ENCODE results near the gene CEACAM1.
A peak's percentile ranks its signal among the peaks of the same experiment; 100 is the strongest.

DNA sequence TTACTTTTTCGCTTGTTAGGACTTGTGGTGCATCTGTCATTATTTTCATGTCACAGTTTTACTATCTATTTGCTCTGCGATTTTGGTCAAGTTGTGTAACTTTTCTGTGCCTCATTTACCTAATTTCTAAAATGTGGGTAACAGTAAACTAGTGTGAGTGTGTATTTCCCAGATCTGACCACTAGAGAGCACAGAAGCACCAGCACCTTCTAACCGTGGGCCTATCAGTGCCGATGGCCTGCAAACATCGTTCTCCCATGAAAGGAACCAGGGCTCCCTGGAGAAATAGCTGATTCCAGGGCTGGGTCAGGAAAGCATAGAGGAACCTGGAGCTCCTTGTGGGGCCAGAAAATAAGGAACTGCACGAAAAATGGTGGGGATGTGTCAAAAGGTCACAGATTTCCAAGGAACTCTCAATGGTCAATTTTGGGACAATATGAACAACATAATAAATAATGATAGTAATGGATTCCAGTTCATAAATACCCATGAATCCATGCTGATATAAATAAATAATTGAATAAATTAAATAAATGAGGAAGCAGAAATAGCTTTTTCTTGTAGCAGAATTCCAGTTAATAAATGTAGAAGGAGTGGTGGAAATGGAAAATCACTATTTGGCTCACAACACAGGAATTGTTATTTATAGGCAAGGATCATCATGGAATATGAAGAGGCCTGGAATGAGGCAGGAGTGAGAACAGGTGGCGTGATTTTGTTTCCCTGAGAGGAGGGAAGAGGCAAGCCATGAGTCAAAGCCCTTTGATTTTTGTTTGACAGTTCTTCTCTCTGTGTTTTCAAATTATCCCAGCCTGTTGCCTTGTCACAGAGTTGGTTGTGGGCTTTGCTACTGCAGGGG, 35.3 kb upstream of the CEACAM1 start:
- TF ChIP-seq, protein P1, sequence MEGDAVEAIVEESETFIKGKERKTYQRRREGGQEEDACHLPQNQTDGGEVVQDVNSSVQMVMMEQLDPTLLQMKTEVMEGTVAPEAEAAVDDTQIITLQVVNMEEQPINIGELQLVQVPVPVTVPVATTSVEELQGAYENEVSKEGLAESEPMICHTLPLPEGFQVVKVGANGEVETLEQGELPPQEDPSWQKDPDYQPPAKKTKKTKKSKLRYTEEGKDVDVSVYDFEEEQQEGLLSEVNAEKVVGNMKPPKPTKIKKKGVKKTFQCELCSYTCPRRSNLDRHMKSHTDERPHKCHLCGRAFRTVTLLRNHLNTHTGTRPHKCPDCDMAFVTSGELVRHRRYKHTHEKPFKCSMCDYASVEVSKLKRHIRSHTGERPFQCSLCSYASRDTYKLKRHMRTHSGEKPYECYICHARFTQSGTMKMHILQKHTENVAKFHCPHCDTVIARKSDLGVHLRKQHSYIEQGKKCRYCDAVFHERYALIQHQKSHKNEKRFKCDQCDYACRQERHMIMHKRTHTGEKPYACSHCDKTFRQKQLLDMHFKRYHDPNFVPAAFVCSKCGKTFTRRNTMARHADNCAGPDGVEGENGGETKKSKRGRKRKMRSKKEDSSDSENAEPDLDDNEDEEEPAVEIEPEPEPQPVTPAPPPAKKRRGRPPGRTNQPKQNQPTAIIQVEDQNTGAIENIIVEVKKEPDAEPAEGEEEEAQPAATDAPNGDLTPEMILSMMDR (CRISPR knock-in tag; IDR thresholded peaks at IDR 0.05): peak; percentile 77
- no peak for TF ChIP-seq SUZ12 (IDR thresholded peaks at IDR 0.05; ENCODE audit: low read depth, low read length)
- TF ChIP-seq ZNF260 (CRISPR knock-in tag; IDR thresholded peaks at IDR 0.05; ENCODE audit: borderline replicate concordance, low read depth): no peak
- no peak for TF ChIP-seq ZNF878 (CRISPR knock-in tag; IDR thresholded peaks at IDR 0.05)
- TF ChIP-seq, protein P2, sequence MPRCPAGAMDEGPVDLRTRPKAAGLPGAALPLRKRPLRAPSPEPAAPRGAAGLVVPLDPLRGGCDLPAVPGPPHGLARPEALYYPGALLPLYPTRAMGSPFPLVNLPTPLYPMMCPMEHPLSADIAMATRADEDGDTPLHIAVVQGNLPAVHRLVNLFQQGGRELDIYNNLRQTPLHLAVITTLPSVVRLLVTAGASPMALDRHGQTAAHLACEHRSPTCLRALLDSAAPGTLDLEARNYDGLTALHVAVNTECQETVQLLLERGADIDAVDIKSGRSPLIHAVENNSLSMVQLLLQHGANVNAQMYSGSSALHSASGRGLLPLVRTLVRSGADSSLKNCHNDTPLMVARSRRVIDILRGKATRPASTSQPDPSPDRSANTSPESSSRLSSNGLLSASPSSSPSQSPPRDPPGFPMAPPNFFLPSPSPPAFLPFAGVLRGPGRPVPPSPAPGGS (CRISPR knock-in tag; IDR thresholded peaks at IDR 0.05): no peak
- TF ChIP-seq, protein P3, sequence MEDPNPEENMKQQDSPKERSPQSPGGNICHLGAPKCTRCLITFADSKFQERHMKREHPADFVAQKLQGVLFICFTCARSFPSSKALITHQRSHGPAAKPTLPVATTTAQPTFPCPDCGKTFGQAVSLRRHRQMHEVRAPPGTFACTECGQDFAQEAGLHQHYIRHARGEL (CRISPR knock-in tag; IDR thresholded peaks at IDR 0.05): no peak
- TF ChIP-seq, protein P4, sequence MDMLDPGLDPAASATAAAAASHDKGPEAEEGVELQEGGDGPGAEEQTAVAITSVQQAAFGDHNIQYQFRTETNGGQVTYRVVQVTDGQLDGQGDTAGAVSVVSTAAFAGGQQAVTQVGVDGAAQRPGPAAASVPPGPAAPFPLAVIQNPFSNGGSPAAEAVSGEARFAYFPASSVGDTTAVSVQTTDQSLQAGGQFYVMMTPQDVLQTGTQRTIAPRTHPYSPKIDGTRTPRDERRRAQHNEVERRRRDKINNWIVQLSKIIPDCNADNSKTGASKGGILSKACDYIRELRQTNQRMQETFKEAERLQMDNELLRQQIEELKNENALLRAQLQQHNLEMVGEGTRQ (IDR thresholded peaks at IDR 0.05; ENCODE audit: low read depth, low read length): no peak
- TF ChIP-seq, protein P4 (CRISPR knock-in tag; IDR thresholded peaks at IDR 0.05; ENCODE audit: borderline replicate concordance): no peak
- TF ChIP-seq CHD2 (IDR thresholded peaks at IDR 0.05; ENCODE audit: low read depth, low read length): no peak
- TF ChIP-seq BCL6 (CRISPR knock-in tag; IDR thresholded peaks at IDR 0.05): no peak
- TF ChIP-seq, protein P5, sequence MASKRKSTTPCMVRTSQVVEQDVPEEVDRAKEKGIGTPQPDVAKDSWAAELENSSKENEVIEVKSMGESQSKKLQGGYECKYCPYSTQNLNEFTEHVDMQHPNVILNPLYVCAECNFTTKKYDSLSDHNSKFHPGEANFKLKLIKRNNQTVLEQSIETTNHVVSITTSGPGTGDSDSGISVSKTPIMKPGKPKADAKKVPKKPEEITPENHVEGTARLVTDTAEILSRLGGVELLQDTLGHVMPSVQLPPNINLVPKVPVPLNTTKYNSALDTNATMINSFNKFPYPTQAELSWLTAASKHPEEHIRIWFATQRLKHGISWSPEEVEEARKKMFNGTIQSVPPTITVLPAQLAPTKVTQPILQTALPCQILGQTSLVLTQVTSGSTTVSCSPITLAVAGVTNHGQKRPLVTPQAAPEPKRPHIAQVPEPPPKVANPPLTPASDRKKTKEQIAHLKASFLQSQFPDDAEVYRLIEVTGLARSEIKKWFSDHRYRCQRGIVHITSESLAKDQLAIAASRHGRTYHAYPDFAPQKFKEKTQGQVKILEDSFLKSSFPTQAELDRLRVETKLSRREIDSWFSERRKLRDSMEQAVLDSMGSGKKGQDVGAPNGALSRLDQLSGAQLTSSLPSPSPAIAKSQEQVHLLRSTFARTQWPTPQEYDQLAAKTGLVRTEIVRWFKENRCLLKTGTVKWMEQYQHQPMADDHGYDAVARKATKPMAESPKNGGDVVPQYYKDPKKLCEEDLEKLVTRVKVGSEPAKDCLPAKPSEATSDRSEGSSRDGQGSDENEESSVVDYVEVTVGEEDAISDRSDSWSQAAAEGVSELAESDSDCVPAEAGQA (IDR thresholded peaks at IDR 0.05; ENCODE audit: low read depth): no peak
- TF ChIP-seq, protein P5 (CRISPR knock-in tag; IDR thresholded peaks at IDR 0.05; ENCODE audit: borderline replicate concordance): no peak

Data from HepG2 (cell line).